GM19023 (cell line): ENCODE data around the gene ZBTB7B.

ENCODE experiments used
- ATAC-seq: cut with Tn5 transposase; IDR thresholded peaks from one replicate; pipeline ENCODE4 v1.9.1; 2021; ENCODE audit warnings: mild to moderate bottlenecking, moderate library complexity; ENCODE audit not compliant: unreplicated experiment

Gene ZBTB7B

GRCh38 chr1:155034318-155035208, 32.0 kb downstream of the ZBTB7B start:
- no peak for ATAC-seq

DNA sequence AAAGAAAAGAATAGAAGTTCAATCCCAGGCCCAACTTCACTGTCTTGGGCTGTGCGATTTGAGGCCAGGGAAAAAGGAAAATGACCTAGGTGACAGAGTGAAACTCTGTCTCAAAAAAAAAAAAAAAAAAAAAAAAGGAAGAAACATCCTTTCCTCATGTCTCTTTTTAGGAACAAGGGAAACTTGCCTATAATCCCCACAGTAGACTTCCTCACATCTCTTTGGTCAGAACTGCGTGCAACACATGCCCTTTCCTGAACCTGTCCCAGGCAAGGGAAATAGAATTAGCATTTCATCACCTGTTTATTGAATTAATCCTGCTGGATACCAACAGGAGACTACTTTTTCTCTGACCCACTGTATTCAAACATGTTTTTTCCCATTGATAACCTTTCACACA, 33.3 kb downstream of the ZBTB7B start:
- no peak for ATAC-seq

DNA sequence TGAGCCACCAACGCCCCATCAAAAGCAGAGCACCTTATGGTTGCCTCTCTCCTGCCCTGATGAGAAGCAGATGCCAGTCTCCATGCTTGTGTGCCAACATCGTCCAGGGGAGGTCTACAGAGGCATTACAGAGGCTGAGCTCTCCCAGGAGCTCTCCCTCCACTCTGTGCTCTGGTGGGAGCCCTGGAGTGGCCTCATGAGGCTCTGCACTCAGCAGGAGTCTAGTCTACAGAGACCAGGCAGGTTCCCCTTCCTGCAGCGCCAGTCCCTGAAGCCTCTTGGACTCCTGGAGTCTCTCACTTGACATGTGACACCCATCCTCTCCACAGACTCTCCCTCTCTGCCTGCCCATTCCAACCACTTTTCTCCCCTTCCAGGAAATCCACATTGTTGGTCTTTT, 34.4 kb downstream of the ZBTB7B start:
- no peak for ATAC-seq

DNA sequence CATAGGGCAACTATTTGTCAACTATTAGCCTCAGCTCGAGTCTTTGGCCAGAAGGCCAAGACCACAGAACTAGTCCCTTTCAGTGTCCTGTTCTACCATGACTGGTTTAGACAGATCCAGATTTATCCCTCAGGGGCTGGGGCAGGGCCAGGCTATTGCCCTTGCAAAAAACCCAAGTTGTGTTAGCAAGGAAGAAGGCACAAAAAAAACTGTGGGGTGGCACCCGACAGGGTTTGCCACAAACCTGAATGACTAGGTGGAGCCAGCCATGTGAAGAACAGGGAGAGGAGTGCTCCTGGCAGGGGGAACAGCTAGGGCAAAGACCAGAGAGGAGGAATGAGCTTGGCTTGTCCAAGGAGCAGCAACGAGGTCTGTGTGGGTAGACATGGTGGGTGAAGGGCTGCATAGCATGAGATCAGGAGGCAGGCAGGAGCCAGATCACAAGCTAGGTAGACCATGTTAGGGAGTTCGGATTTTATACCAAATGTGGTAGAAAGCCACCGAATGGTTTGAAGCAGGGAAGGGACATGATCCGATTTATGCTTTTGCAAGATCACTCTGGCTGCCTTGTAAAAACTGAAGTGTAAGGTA, 35.3 kb downstream of the ZBTB7B start:
- no peak for ATAC-seq

DNA sequence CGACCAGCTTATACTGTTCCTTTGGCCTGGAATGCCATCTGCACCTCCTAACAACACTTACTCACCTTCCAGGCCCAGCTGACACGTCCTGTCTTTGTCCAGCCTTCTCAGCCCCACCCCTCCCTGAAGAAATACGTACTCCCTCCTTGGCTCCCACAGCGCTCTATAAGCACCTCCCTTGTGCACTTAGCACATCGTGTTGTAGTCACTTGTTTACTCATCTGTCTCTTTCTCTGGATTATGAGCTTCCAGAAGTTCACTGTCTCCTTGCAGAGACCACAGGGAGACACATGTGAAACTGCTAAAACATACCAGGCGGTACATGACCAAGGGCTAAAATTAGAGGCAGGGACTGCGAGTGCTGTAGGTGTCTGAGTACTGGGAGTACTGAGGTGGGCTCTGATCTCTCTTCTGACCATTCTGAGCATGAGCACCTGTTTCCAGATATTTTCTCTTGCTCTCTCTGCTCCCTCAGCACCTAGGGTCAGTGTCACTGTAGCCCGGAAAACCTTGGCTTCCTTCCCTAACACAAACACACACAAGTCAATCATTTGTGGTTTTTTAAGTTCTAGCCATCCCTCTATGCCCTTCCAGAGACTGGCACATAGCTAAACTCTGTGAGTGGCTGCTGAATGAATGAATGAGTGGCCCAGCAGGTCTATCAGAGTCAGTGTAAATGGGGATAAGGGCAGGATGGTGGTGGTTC, 36.2 kb downstream of the ZBTB7B start:
- no peak for ATAC-seq

DNA sequence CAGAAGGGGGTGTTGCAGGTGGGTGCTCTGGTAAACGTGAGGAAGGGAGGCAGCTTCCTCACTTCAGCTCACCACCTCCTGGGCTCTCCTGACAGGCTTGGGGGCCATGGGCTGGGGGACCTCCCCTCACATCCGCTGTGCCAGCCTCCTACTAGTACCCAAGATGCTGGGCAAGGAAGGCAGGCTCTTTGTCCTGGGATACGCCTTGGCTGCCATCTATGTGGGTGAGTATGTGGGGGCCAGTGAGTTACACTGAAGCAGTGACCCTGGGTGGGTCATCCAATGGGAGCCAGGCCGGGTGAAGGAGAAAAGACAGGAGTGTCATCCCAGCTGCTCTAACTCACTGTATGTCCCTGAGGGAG, 36.7 kb downstream of the ZBTB7B start:
- ATAC-seq, result no peak

- no peak for ATAC-seq
These were observed 37.9 kb downstream of the ZBTB7B start for GRCh38 chr1:155040358-155041093.

DNA sequence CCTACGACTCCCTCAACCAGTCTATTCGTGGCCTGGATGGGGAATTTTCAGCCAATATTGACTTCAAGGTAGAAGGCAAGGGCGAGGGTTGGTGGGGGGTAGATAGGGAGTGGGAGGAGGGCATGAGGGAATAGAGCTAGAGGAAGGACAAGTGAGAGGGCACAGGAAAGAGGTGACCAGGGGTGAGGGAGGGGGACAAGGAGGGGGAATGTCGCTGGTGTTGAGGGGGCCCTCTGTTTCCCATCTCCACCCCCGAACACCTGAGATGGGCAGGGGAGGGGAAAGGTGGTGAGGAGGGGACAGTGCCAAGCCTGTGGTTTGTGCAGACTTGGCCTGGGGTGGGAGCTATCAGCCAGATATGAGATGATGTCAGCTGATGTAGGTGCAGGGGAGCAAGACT, 40.2 kb downstream of the ZBTB7B start:
- ATAC-seq, result no peak

- no peak for ATAC-seq
These were observed 40.7 kb downstream of the ZBTB7B start for GRCh38 chr1:155043301-155043702.

GRCh38 chr1:155043793-155044192, 41.2 kb downstream of the ZBTB7B start:
- no peak for ATAC-seq

DNA sequence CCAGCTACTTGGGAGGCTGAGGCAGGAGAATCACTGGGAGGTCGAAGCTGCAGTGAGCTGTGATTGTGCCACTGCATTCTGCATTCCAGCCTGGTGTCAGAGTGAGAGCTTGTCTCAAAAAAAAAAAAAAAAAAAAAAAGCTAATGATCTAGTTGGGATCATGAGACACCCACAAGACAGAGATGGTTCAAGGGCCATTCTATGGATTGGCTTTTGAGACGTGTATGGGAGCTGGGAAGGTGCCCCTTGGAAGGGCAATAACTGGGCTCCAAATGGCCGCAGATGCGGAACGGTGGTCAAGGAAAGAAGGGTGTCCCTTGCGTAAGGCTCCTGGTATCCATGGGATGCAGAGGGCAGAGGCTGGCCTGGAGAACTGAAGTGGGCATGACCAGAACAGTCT, 41.8 kb downstream of the ZBTB7B start:
- no peak for ATAC-seq

GRCh38 chr1:155044812-155045657, 42.4 kb downstream of the ZBTB7B start:
- no peak for ATAC-seq

GRCh38 chr1:155048449-155049334, 46.1 kb downstream of the ZBTB7B start:
- ATAC-seq, result no peak

- ATAC-seq, result no peak
These were observed 47.3 kb downstream of the ZBTB7B start for GRCh38 chr1:155049651-155050559.

- ATAC-seq, result peak; percentile 78
These were observed 48.1 kb downstream of the ZBTB7B start, which contains the start of gene ADAM15 for GRCh38 chr1:155050560-155051341. Gene ADAM15, plus strand, starts transcription at chr1:155051316. Its CDS starts 71 bp downstream, at chr1:155051387.

DNA sequence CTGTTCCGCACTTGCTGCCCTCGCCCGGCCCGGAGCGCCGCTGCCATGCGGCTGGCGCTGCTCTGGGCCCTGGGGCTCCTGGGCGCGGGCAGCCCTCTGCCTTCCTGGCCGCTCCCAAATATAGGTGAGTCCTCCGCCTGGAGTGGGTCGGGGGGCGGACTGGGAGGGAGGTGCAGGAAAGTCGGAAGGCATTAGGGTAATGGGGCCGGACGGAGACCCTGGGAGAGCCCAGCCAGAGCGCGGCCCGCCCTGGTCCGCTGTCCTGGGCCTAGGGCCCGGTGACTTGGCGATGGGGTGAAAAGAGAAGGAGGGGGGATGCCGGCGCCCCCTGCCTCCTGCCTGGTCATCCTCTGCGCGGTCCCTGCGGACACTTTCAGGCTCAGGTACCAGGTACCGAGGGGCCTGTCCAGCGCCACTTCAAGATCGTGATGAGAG, 48.8 kb downstream of the ZBTB7B start:
- ATAC-seq, result no peak

- peak; percentile 20 for ATAC-seq
These were observed 49.3 kb downstream of the ZBTB7B start for GRCh38 chr1:155051777-155052398.
